Stimulated activated CD8-positive, alpha-beta memory T cell treated with anti-CD3 and anti-CD28 coated beads, Interleukin-15, amount 100 ng/mL, for 4 hours (primary cell): ENCODE data around the gene RBP5.

ENCODE experiments used
- DNase-seq, 2 donors: peaks; one replicate each; pipeline ENCODE4 v3.0.0-alpha.2; 2020; ENCODE audit warnings: low read depth in 2 of 2

RBP5 gene

DNA sequence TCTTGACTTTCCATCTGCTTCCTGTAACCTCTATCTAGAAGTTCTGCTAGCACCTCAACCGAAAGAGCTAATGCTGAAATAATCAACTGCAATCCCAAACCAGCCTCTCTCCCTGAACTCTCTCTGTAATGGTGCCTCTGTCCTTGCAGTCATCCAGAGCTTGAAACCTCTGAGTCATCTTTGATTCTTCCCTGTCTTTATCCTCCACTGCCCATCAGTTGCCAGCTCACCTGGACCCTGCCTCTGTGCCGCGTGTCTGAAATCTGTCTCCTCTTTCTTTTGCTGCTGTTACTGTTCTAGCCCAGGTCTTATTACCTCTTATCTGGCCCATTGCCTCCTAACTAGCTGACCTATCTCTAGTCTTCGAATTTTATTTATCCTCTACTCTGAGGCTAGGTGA, 17.0 kb upstream of the RBP5 start:
- no peak for DNase-seq

- no peak for DNase-seq
Measured at GRCh38 chr12:7144414-7145120, 15.9 kb upstream of the RBP5 start.

DNA sequence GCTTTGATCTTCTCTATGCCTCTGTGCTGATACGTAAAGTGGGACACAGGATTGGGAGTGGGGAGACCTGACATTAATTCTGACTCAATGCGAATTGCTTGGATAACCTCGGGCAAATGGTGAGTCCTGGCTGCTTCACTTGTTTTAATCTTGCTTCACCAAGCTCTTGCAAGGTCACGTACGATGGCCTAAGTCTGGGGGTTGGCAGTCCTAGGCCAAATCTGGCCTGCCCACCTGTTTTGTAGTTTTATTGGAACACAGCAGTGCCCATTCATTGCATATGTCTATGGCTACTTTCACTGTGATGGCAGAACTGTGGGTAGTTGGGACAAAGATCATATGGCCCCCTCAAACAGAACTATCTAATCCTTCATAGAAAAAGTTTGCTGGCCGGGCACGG, 14.9 kb upstream of the RBP5 start:
- no peak for DNase-seq

DNA sequence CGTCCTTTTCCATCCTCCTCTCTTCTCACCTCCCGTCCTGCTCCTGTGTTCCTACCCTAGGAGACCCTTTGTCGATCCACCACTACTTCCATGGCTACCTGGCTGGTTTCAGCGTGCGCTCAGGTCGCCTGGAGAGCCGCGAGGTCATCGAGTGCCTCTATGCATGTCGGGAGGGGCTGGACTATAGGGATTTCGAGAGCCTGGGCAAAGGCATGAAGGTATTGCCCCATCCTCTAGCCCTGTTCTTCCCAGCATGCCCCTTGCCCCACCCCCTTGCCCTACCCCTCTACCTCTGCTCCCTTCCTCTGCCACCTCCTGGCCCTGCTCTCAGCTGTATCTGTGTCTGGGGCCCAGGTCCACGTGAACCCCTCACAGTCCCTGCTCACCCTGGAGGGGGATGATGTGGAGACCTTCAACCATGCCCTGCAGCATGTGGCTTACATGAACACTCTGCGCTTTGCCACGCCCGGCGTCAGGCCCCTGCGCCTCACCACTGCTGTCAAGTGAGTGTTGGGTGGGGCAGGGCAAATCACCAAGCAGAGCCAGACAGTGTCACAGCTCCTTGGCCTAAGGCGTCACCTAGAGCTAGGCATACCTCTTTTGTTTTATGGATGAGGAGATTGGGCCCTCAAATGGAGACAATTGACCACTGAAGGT, 14.2 kb upstream of the RBP5 start:
- DNase-seq = no peak

GRCh38 chr12:7142056-7142644, 13.5 kb upstream of the RBP5 start:
- DNase-seq = peak in 1 of 2 donors; percentile 15

DNA sequence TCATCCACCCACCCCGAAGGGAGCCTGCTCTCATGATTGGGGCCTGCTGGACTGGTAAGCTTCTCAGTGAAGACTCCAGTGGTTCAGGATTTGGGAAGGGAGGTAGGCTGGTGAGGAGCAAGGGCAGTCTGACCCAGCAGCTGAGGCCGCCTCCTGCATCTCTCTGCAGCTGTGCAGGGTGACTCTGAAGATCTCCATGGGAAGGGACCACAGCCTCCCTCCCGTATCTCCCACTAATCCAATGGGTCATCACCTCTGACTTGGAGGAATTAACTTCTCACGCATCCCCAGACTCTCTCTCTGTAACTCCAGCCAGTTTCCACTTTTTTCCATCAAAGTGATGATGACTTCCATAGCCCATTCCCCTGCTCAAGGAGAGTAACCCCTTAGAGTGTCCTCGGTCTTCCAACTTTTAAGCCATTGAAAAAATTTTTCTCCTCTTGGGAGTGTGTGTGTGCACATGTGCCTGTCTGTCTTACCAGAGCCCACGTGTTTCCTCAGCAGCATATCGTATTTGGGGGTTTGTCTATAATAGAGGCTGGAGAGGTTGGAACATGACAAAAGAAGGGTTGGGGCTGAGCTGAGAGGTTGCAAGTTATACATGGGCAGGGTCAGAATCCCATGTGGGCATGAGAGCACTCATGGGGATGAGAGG, 12.8 kb upstream of the RBP5 start:
- DNase-seq = no peak

DNA sequence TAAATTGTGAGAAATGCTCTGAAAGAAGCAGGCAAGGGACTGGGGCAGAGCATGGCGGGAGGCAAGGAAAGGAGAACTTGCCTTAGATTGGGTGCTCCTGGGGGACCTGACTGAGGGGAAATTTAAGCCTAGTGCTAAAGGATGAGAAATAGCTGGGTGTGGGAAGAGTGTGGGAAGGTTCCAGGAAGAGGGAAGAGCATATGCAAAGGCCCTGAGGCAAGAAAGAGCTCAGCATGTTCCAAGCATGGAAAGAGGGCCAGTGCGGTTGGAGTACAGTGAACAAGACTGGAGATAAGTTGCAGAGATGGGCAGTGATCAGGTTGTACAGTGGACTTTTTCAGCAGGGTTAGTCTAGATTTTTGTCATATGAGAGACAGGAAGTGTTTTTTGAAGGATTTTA, 10.5 kb upstream of the RBP5 start:
- DNase-seq = no peak

- no peak for DNase-seq
Measured at GRCh38 chr12:7137908-7138307, 9.2 kb upstream of the RBP5 start.

DNA sequence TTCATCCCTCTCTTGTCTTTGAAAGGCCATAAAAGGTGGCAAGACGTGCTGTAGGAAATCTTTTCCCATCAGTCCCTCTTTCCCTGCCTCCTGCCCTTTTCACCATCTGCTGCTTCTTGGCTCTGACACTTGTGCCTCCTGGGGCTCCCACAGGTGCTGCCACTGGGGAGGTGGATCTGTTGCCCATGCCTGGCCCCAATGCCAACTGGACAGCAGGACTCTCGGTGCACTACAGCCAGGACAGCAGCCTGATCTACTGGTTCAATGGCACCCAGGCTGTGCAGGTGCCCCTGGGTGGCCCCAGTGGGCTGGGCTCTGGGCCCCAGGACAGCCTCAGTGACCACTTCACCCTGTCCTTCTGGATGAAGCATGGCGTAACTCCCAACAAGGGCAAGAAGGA, 8.0 kb upstream of the RBP5 start:
- DNase-seq = no peak

- no peak for DNase-seq
Measured at GRCh38 chr12:7136071-7136470, 7.4 kb upstream of the RBP5 start.

DNA sequence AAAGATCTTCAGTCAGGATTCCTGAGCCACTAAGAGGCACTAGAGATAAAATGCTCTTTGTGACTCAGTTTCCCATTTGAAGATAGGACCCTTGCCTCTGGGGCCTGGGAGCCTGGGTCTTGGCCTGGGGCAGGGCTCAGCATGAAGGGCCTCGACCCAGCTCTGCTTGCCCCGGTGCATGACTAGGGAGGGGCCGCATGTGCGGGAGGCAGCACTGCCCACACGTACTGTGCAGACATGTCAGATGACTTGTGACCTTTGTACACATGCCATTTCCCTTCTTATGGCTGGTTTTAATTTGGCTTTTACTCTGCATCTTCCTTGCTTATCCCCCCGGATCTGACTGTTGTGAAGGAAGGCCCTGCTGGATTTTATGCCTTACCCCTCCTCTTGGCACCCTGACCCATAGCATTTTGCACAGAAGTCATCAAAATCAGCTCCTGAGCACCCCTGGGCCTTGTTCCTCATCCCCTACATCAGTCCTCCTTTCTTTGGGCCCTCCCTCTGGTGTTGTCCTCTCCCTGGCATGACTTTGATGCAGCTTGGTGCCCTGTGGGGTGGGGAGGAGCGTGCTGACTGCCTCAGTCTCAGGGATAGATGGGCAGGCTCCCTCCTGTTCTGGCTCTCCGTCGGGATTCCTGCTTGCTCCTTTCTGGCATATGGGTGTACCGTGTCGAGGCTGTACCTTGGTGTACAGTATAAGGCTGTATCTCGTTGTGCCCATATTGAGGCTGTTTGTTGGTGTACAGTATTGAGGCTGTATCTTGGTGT, 5.9 kb upstream of the RBP5 start:
- no peak for DNase-seq

GRCh38 chr12:7131502-7131866, 2.8 kb upstream of the RBP5 start:
- no peak for DNase-seq

- no peak for DNase-seq
Measured at GRCh38 chr12:7130701-7131501, 2.2 kb upstream of the RBP5 start.

DNA sequence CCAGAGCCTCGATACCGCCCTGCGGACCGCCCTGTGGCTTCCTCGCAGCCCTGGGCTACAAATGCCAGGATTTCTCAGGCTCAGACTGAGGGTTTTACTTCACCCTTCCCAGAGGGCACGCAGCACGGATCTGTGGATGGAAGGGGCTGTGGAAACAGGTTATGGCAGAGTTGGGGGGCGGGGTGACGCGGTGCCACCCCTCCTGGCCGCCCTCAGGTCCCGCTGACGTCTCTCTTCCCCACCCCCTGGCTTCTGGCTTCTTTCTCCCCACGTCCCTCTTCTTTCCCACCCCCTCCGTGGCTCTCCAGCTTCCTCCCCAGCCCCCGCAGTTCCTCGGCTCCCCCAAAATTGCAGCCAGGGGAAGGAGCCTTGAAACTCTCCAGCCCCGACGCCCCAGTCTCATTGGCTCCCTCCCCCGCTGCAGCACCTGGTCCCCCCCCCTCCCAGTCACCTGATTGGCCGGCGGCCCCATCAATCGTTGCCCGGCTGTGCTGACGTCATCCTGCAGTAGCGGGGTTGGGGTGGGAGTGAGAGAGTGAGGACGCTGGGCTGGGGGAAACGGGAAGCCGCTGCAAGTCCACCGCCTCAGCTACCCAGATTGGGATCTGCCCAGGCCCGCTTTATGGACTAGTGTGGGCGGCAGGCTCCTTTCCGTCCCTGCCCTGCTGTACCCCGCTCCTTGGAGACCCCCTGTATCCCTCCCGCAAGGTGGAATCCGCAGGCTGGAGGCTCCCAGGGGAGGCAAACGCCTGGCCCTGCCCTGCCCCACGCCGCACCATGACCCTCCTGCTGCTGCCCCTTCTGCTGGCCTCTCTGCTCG, 1.4 kb upstream of the RBP5 start, which contains the start of gene CLSTN3:
Gene CLSTN3, plus strand, starts transcription at position 500 of the 820 bp plus-strand sequence. Its CDS starts 278 bp downstream, at position 778.
- peak; percentile 70 to 76 for DNase-seq

DNA sequence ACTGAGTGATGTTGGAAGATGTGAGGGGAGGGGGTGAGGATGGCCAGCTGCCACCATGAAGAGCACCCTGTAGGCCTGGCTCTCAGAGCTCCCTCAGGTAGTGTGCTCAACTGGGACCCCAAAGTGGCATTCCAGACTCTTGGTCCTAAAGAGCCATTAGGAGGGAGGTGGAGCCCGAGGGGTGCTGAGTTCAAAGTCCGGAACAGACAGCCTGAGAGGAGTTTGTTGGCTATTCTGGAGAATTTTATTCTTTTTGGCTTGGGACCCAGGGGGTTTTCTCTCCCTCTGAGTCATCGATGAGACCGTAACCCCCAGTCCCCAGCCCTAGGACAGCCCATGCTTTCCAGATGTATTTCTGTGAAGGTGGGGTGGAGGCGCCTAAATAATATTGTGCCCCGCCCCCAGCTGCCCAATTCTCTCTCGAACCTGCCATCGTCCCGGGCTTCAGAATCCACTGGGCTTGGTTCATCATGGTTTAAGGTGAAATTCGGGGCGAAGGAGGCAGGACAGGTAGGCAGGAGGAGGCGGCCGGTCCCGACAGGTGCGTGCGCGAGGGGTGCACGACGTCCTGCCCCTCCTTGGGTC, 690 bp upstream of the RBP5 start:
- no peak for DNase-seq

GRCh38 chr12:7127916-7128626, 618 bp downstream of the RBP5 start:
- no peak for DNase-seq

DNA sequence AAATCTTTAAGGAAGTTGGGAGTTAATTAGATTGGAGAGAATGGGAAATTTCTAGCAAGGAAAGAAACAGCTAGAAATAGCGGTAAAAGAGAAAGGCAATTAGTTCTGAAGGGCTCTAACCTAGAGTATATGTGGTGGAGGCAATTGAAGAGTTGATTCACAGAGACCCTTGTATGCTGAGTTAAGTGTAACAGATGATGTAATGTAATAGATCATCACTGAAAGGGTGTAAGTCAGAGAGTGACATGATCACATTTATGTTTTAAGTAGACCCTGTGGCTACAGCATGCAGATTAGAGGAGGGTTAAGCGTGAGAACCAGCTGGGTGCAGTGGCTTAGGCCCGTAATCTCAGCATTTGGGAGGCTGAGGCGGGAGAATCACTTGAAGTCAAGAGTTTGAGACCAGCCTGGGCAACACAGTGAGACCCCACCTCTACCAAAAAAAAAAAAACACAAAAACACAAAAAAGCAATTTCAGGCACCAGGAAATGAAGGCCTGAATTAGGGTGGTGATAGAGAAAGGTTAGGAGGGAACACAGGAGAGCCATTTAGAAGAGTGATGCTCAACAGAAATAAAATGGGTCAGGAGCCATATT, 3.0 kb downstream of the RBP5 start:
- no peak for DNase-seq

GRCh38 chr12:7123806-7124522, 4.7 kb downstream of the RBP5 start:
- no peak for DNase-seq
